ENCODE results near the gene ARIH2. TPM values are rescaled to one million over a fixed set of nuclear protein-coding genes. Genes with fewer than 3 reads are reported as not detected.

Gene ARIH2
- 100 to 1,000 TPM in 3 of 4 donors, 10 to 100 TPM in 1; 94.9 to 165 (median 116) TPM for total RNA-seq
- 10 to 100 TPM; 33.0 to 53.7 (median 45.1) TPM for polyA plus RNA-seq

DNA sequence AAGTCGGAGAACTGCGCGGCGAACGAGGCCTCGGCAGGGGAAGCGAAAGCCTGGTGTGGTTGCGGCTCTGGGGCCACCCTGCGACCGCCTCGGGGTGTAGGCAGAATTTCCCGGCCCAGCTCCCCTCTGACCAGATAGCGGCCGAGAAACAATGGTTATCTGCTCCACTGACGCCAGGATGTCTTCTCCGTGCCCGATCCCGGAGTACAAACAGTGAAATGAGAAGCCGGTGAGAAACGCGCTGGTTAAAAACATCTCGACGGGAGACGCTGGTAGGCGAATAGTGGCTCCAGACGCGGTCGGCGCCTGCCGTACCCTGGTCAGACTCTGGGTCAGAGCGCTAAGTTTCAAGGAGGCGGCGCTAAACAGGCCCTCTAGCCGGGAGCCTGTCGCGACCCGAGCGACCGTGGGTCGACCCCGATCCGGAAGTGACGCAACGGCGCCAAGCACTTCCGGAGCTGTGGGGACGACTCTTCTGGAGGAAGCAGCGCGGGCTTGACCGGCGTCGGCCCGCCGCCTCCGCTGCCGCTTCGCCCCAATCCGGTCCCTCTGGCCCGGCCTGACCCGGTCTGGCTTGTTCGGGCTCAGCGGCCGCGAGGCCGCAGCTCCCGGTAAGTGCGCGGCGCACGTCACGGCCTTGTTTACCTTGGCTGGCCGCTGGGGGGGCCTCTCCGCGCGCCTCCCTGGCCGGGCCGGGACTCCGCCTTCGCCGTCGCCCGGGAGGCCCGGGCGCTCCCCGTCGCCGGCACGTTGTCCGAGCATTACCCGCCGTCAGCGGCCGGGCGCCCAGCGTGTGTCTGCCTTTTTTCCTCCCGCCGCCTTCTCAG lies at the start of gene ARIH2:
Gene ARIH2, plus strand, starts transcription at position 455 of the 827 bp plus-strand sequence. CDS start 8,717 bp downstream, outside the sequence.
- peak; percentile 96 for DNase-seq
- Histone ChIP-seq H3K36me3 (peaks cover 0 to 15% (median under 1%) of the 10 kb centered on the region in 4 donors), H3K4me3 (peak within 1 kb of the TSS; percentile 89 to 91 (median 90)), H3K9me3 (no peaks in the 10 kb centered on the region), H3K4me1 (peaks cover 0 to 33% (median 28%) of the 10 kb centered on the region in 4 donors), H3K27ac (peak within 1 kb of the TSS; percentile 97 to 98 (median 98)), H3K27me3 (no peaks in the 10 kb centered on the region)
- TF ChIP-seq, protein P1, sequence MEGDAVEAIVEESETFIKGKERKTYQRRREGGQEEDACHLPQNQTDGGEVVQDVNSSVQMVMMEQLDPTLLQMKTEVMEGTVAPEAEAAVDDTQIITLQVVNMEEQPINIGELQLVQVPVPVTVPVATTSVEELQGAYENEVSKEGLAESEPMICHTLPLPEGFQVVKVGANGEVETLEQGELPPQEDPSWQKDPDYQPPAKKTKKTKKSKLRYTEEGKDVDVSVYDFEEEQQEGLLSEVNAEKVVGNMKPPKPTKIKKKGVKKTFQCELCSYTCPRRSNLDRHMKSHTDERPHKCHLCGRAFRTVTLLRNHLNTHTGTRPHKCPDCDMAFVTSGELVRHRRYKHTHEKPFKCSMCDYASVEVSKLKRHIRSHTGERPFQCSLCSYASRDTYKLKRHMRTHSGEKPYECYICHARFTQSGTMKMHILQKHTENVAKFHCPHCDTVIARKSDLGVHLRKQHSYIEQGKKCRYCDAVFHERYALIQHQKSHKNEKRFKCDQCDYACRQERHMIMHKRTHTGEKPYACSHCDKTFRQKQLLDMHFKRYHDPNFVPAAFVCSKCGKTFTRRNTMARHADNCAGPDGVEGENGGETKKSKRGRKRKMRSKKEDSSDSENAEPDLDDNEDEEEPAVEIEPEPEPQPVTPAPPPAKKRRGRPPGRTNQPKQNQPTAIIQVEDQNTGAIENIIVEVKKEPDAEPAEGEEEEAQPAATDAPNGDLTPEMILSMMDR (IDR thresholded peaks at IDR 0.05): no peak
- TF ChIP-seq POLR2A (IDR thresholded peaks at IDR 0.05): peak; percentile 75 to 80
- TF ChIP-seq EP300 (IDR thresholded peaks at IDR 0.05): peak in 1 of 4 donors; percentile 12
- TF ChIP-seq POLR2AphosphoS5 (IDR thresholded peaks at IDR 0.05): peak; percentile 83 to 96 (median 92)
- intact Hi-C loops (cut with DNase I): loop anchor here (2.0 to 5.0 kb wide), 2 partner anchors 20 to 71 kb away; partner anchors contain the start of genes PRKAR2A and SLC25A20
- 0% methylated on average over 97 of the region's 97 CpGs for WGBS, 2 donors

DNA sequence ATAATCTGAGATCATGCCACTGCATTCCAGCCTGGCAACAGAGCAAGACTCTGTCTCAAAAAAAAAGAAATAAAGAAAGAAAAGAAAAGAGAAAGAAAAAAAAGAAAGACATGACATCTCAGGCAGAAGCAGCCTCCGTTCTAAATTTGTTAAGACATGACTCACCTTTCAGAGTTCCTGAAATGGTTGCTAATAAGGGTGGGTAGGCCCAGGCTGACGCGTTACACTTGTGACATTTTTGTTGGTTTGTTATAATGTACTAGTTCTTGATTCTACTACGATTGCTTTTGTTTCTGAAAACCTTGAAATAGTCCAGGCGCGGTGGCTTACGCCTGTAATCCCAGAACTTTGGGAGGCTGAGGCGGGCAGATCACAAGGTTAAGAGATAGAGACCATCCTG lies 41.0 kb upstream of the ARIH2 start:
- peaks cover 0 to 64% (median 3%) of the 10 kb centered on the region in 4 donors for H3K36me3 ChIP-seq

DNA sequence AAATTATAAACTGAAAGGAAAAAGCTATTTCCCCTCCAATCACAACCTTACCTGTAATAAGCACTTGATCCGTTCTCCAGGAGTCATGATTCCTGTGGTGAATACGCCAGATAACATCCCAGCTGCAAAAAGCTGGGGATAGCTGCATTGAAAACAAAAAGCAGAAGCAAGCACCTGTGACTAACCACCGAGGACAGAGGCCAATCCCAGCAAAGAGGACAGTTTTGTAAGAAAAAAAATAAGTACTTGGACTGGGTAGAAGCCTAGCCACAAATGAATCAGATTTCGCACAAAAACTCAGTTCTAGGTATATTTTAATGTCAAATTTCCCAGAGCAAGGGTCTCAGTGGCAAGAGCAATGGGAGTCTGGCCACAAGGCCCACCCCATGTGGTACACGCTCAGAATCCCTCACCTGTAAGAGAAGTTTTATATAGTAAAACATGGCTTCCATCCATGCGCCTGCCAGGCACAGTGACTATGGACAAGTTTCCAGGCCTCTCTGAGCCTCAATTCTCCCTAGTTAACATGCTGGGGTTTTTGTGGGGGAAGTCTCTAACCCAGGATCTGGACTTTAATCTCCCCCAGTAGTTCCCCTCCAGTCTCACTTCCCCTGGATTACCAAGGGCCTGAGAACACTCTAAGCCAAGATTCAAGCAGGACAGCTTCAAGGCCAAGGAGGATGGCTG lies 39.2 kb upstream of the ARIH2 start:
- Histone ChIP-seq H3K36me3 (peaks cover 0 to 70% (median 6%) of the 10 kb centered on the region in 4 donors), H3K27ac (no peak overlapping the region), H3K9me3 (no peaks in the 10 kb centered on the region), H3K4me1 (no peaks in the 10 kb centered on the region), H3K27me3 (no peaks in the 10 kb centered on the region), H3K4me3 (no peak overlapping the region)
- intact Hi-C loops (cut with DNase I): no loop called here
- TF ChIP-seq EP300 (IDR thresholded peaks at IDR 0.05) (no peak), POLR2A (IDR thresholded peaks at IDR 0.05) (no peak), POLR2AphosphoS5 (IDR thresholded peaks at IDR 0.05) (no peak)
- TF ChIP-seq, protein P1 (IDR thresholded peaks at IDR 0.05): no peak
- no peak for DNase-seq
- WGBS, 2 donors: 85 to 92% methylated on average over 6 of the region's 6 CpGs

More for the DNA sequence above, 41.0 kb upstream of the ARIH2 start:
- WGBS, 2 donors: 88 to 93% methylated on average over 8 of the region's 8 CpGs
- TF ChIP-seq POLR2AphosphoS5 (IDR thresholded peaks at IDR 0.05) (no peak), EP300 (IDR thresholded peaks at IDR 0.05) (no peak), POLR2A (IDR thresholded peaks at IDR 0.05) (no peak)
- TF ChIP-seq, protein P1 (IDR thresholded peaks at IDR 0.05): no peak
- no peak for DNase-seq
- H3K4me1 ChIP-seq: no peaks in the 10 kb centered on the region
- no peak overlapping the region for H3K4me3 ChIP-seq
- no peak overlapping the region for H3K27ac ChIP-seq
- intact Hi-C loops (cut with DNase I): no loop called here
- no peaks in the 10 kb centered on the region for H3K9me3 ChIP-seq
- H3K27me3 ChIP-seq: no peaks in the 10 kb centered on the region

DNA sequence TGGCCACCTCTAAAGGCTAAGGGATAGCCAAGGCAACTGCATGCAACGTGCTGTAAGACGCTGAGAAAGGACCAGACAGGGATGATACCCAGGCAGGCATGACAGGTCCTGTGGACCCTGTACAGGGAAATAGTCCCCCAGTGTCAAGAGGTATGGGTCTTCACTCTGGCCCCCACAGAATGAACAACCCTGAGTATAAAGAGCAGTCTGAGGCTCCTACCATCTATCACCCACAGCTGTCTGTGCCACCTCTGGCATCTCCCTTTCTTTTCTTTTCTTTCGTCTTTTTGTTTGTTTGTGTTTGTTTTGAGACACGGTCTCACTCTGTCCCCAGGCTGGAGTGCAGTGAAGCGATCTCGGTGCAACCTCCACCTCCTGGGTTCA lies 38.7 kb upstream of the ARIH2 start:
- TF ChIP-seq POLR2A (IDR thresholded peaks at IDR 0.05) (no peak), POLR2AphosphoS5 (IDR thresholded peaks at IDR 0.05) (no peak), EP300 (IDR thresholded peaks at IDR 0.05) (no peak)
- TF ChIP-seq, protein P1 (IDR thresholded peaks at IDR 0.05): no peak
- WGBS, 2 donors: 93 to 94% methylated on average over 6 of the region's 6 CpGs
- Histone ChIP-seq H3K4me1 (no peaks in the 10 kb centered on the region), H3K4me3 (no peak overlapping the region), H3K27ac (no peak overlapping the region), H3K27me3 (no peaks in the 10 kb centered on the region), H3K36me3 (peaks cover 0 to 70% (median 11%) of the 10 kb centered on the region in 4 donors), H3K9me3 (no peaks in the 10 kb centered on the region)
- no peak for DNase-seq
- intact Hi-C loops (cut with DNase I): no loop called here
